ENCODE results near the gene DVL2.

DNA sequence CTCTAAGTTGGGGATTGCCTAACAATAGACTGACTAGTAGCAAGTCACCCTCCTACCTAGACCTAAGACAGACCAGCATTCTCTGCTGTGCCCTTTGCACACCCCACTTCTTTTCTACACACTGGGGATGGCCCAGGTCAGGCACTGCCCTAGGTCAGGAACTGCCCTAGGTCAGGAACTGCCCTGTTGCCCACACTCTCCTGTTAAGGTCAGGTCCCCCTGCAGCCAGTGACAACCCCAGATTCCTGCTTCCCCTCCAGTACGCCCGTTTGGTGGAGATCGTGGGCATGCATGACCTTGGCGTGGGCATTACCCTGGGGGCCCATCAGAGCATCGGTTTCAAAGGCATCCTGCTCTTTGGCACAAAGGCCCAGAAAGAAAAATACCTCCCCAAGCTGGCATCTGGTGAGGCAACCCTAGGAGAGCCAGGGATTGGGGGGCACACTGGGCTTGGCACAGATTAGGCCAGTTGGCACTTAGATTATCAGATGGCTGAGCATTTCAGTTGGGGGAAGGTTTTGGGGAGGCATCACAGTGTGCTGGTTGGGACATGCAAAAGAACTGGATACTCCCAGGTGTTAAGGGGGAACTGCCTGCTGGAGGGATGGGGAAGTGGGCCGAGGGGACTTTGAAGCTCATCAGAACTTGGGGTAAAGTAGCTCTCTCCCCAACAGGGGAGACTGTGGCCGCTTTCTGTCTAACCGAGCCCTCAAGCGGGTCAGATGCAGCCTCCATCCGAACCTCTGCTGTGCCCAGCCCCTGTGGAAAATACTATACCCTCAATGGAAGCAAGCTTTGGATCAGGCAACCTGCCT is 12.8 kb downstream of the DVL2 start:
- TF ChIP-seq EP300 (IDR thresholded peaks at IDR 0.05) (no peak), POLR2AphosphoS5 (IDR thresholded peaks at IDR 0.05) (no peak)
- TF ChIP-seq, protein P1, sequence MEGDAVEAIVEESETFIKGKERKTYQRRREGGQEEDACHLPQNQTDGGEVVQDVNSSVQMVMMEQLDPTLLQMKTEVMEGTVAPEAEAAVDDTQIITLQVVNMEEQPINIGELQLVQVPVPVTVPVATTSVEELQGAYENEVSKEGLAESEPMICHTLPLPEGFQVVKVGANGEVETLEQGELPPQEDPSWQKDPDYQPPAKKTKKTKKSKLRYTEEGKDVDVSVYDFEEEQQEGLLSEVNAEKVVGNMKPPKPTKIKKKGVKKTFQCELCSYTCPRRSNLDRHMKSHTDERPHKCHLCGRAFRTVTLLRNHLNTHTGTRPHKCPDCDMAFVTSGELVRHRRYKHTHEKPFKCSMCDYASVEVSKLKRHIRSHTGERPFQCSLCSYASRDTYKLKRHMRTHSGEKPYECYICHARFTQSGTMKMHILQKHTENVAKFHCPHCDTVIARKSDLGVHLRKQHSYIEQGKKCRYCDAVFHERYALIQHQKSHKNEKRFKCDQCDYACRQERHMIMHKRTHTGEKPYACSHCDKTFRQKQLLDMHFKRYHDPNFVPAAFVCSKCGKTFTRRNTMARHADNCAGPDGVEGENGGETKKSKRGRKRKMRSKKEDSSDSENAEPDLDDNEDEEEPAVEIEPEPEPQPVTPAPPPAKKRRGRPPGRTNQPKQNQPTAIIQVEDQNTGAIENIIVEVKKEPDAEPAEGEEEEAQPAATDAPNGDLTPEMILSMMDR (IDR thresholded peaks at IDR 0.05): no peak
